Activated CD8-positive, alpha-beta T cell treated with anti-CD3 and anti-CD28 coated beads, Interleukin-2, amount 10 ng/mL, durations not matched to agents 7 days and 5 days (primary cell): ENCODE measurements around the gene RPL23. TPM values are rescaled to one million over a fixed set of nuclear protein-coding genes. Genes with fewer than 3 reads are reported as not detected.
A peak's percentile ranks its signal among the peaks of the same experiment; 100 is the strongest.

Source experiments
- ATAC-seq: fragments of 150-1000 bp; cut with Tn5 transposase; one replicate; pipeline ENCODE4 v1.10.0; 2021; ENCODE audit warnings: moderate library complexity
- CTCF ChIA-PET: fragments of 350-600 bp; sonication (Branson Sonifier 250); formaldehyde crosslinking; loops from one replicate; lab custom pipeline; 2021; ENCODE audit warnings: antibody characterized with exemption; lab: Charles Lee
- POLR2A ChIA-PET: fragments of 350-600 bp; sonication (Branson Sonifier 250); formaldehyde crosslinking; loops from one replicate; lab custom pipeline; 2021; ENCODE audit warnings: antibody characterized with exemption; lab: Charles Lee
- DNase-seq: peaks from one replicate; pipeline ENCODE4 v3.0.0-alpha.2; 2020
- H3K27ac Mint-ChIP-seq: one replicate; pipeline ENCODE4 v1.8.0; 2021; ENCODE audit warnings: mild to moderate bottlenecking, mixed read lengths
- H3K27me3 Mint-ChIP-seq: one replicate; pipeline ENCODE4 v1.8.0; 2021; ENCODE audit warnings: low read depth, mixed read lengths
- H3K36me3 Mint-ChIP-seq: one replicate; pipeline ENCODE4 v1.8.0; 2021; ENCODE audit warnings: low read depth, mixed read lengths
- H3K4me1 Mint-ChIP-seq: one replicate; pipeline ENCODE4 v1.8.0; 2021; ENCODE audit warnings: low read depth, mixed read lengths
- H3K4me3 Mint-ChIP-seq: one replicate; pipeline ENCODE4 v1.8.0; 2021; ENCODE audit warnings: mild to moderate bottlenecking, mixed read lengths
- H3K9me3 Mint-ChIP-seq: one replicate; pipeline ENCODE4 v1.8.0; 2022; ENCODE audit warnings: mixed read lengths; ENCODE audit not compliant: insufficient read depth
- total RNA-seq, 2 experiments: library from RNA; stranded (reverse); gene quantifications; one replicate each; pipeline ENCODE4 v1.2.3, GENCODE V29; 2021

Gene RPL23
- total RNA-seq, 2 experiments from 2014 or later: 1,130 to 1,164 TPM

- no peaks in the 10 kb centered on the region for H3K9me3 Mint-ChIP-seq
- peaks cover 23% of the 10 kb centered on the region for H3K36me3 Mint-ChIP-seq
- POLR2A ChIA-PET: interaction anchor here (1.6 kb wide), 1 partner anchor 10 kb away, joined by 6 read pairs; the partner anchor contains the start of gene RPL23
- no peak overlapping the region for H3K4me3 Mint-ChIP-seq
- DNase-seq (no peak), ATAC-seq (no peak)
- H3K27ac Mint-ChIP-seq: no peak overlapping the region
- peaks cover 12% of the 10 kb centered on the region for H3K4me1 Mint-ChIP-seq
- no peaks in the 10 kb centered on the region for H3K27me3 Mint-ChIP-seq
- CTCF ChIA-PET: no interaction called here
Measured at GRCh38 chr17:38844261-38844757, 9.2 kb downstream of the RPL23 start.

- Mint-ChIP-seq H3K4me3 (peak overlapping the region; percentile 100), H3K27ac (peak overlapping the region; percentile 97), H3K4me1 (peaks cover 34% of the 10 kb centered on the region), H3K9me3 (no peaks in the 10 kb centered on the region), H3K27me3 (no peaks in the 10 kb centered on the region), H3K36me3 (peaks cover 21% of the 10 kb centered on the region)
- CTCF ChIA-PET: interaction anchor here (1.0 to 1.3 kb wide), 3 partner anchors 27 to 349 kb away, joined by 3 to 5 read pairs (median 4); partner anchors contain the start of gene LASP1
- POLR2A ChIA-PET: interaction anchor here (0.7 to 3.0 kb wide), 10 partner anchors 14 to 121 kb away, joined by 3 to 45 read pairs (median 4); partner anchors contain the start of genes LASP1, MLLT6, PSMB3 and RPL23
- DNase-seq: no peak
- ATAC-seq: no peak
Measured at GRCh38 chr17:38825762-38826247, 27.7 kb downstream of the RPL23 start.

- Mint-ChIP-seq H3K4me3 (peak within 1 kb of the TSS; percentile 100), H3K27ac (peak within 1 kb of the TSS; percentile 97), H3K9me3 (no peaks in the 10 kb centered on the region), H3K36me3 (peaks cover 28% of the 10 kb centered on the region), H3K27me3 (no peaks in the 10 kb centered on the region), H3K4me1 (peaks cover 35% of the 10 kb centered on the region)
- DNase-seq (peak; percentile 96), ATAC-seq (peak; percentile 82)
- ChIA-PET POLR2A (interaction anchor here (0.6 to 3.0 kb wide), 12 partner anchors 13 to 328 kb away, joined by 3 to 45 read pairs (median 4); partner anchors contain the start of genes LASP1, MLLT6, PSMB3 and RPL23), CTCF (interaction anchor here (0.7 to 1.3 kb wide), 5 partner anchors 28 to 349 kb away, joined by 3 to 5 read pairs (median 4); partner anchors contain the start of gene LASP1)
Measured at GRCh38 chr17:38824899-38825761, 28.4 kb downstream of the RPL23 start, which contains the start of gene CWC25. TSS of gene CWC25 (minus strand) at chr17:38825321. CDS start at chr17:38825183, 138 bp downstream.

- ChIA-PET POLR2A (no interaction called here), CTCF (interaction anchor here (1.0 kb wide), 1 partner anchor 54 kb away, joined by 3 read pairs; no protein-coding TSS in a partner anchor)
- Mint-ChIP-seq H3K4me1 (peaks cover 9% of the 10 kb centered on the region), H3K27me3 (no peaks in the 10 kb centered on the region), H3K36me3 (peaks cover 32% of the 10 kb centered on the region), H3K4me3 (no peak overlapping the region), H3K9me3 (no peaks in the 10 kb centered on the region), H3K27ac (no peak overlapping the region)
- peak; percentile 30 for DNase-seq
- ATAC-seq: peak; percentile 53
Measured at GRCh38 chr17:38815576-38816193, 37.8 kb downstream of the RPL23 start.

- H3K9me3 Mint-ChIP-seq: no peaks in the 10 kb centered on the region
- ChIA-PET POLR2A (no interaction called here), CTCF (no interaction called here)
- no peaks in the 10 kb centered on the region for H3K4me1 Mint-ChIP-seq
- peaks cover 48% of the 10 kb centered on the region for H3K36me3 Mint-ChIP-seq
- H3K27ac Mint-ChIP-seq: no peak overlapping the region
- ATAC-seq (no peak), DNase-seq (no peak)
- no peaks in the 10 kb centered on the region for H3K27me3 Mint-ChIP-seq
- no peak overlapping the region for H3K4me3 Mint-ChIP-seq
Measured at GRCh38 chr17:38809828-38810227, 43.7 kb downstream of the RPL23 start.

GRCh38 chr17:38800237-38800760, 53.2 kb downstream of the RPL23 start:
- DNase-seq (no peak), ATAC-seq (no peak)
- peaks cover 36% of the 10 kb centered on the region for H3K4me1 Mint-ChIP-seq
- peak overlapping the region; percentile 81 for H3K4me3 Mint-ChIP-seq
- peaks cover 52% of the 10 kb centered on the region for H3K36me3 Mint-ChIP-seq
- CTCF ChIA-PET: no interaction called here
- no peaks in the 10 kb centered on the region for H3K27me3 Mint-ChIP-seq
- POLR2A ChIA-PET: interaction anchor here (1.4 kb wide), 1 partner anchor 53 kb away, joined by 7 read pairs; the partner anchor contains the start of gene RPL23
- no peaks in the 10 kb centered on the region for H3K9me3 Mint-ChIP-seq
- H3K27ac Mint-ChIP-seq: peak overlapping the region; percentile 83

GRCh38 chr17:38799501-38800236, 53.9 kb downstream of the RPL23 start, which contains the start of gene PIP4K2B:
TSS of gene PIP4K2B (minus strand) at chr17:38799556. CDS start at chr17:38799424, 132 bp downstream.
- DNase-seq (peak; percentile 93), ATAC-seq (peak; percentile 83)
- Mint-ChIP-seq H3K9me3 (no peaks in the 10 kb centered on the region), H3K27ac (peak within 1 kb of the TSS; percentile 87), H3K36me3 (peaks cover 52% of the 10 kb centered on the region), H3K27me3 (no peaks in the 10 kb centered on the region), H3K4me3 (peak within 1 kb of the TSS; percentile 84), H3K4me1 (peaks cover 36% of the 10 kb centered on the region)
- ChIA-PET CTCF (no interaction called here), POLR2A (interaction anchor here (1.4 kb wide), 1 partner anchor 54 kb away, joined by 7 read pairs; the partner anchor contains the start of gene RPL23)

GRCh38 chr17:38798614-38799500, 54.7 kb downstream of the RPL23 start:
- Mint-ChIP-seq H3K36me3 (peaks cover 50% of the 10 kb centered on the region), H3K4me1 (peaks cover 39% of the 10 kb centered on the region), H3K9me3 (no peaks in the 10 kb centered on the region), H3K4me3 (peak overlapping the region; percentile 84), H3K27me3 (no peaks in the 10 kb centered on the region), H3K27ac (peak overlapping the region; percentile 87)
- ChIA-PET CTCF (interaction anchor here (0.6 to 1.3 kb wide), 2 partner anchors 24 to 355 kb away, joined by 3 read pairs; no protein-coding TSS in a partner anchor), POLR2A (interaction anchor here (0.7 to 1.4 kb wide), 3 partner anchors 54 to 256 kb away, joined by 3 to 7 read pairs (median 4); partner anchors contain the start of gene RPL23)
- ATAC-seq (peak; percentile 59), DNase-seq (peak; percentile 79)
